ENCODE measurements around the gene CNTFR. TPM values are rescaled to one million over a fixed set of nuclear protein-coding genes. Genes with fewer than 3 reads are reported as not detected.

Gene CNTFR
- total and polyA plus RNA-seq, 5 donors from 2014 or later = not detected

DNA sequence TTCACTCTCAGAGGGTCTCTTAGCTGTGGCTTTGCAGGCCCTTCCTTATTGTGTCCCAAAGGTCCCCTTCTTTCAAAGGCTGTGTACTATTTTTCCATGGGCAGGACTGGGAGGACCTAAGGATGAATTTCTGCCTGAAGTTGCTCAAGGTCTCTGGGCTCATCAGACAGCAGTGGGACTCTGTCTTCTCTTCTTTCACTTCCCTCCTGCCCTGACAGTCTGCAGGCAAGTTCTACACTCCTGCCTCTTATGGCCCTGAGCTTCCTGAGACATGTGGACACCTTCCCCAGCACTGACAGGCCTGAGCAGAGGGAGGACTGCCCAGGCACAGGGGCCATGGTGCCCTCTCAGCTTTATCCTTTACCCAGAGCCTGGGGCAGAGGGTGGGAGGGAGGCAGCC lies 81.6 kb downstream of the CNTFR start:
- Mint-ChIP-seq H3K9me3 (no peaks in the 10 kb centered on the region), H3K4me3 (no peak overlapping the region), H3K36me3 (no peaks in the 10 kb centered on the region), H3K27me3 (no peaks in the 10 kb centered on the region), H3K4me1 (peaks cover 0 to 2% (median 0%) of the 10 kb centered on the region in 4 donors), H3K27ac (no peak overlapping the region)
- DNase-seq (no peak), ATAC-seq (ENCODE audit: low read depth in 2 of 2) (no peak)
- H3K36me3 ChIP-seq (ENCODE audit: control insufficient read depth, insufficient read depth, low read length) = no peaks in the 10 kb centered on the region
- no peak overlapping the region for H3K27ac ChIP-seq (ENCODE audit: insufficient read depth, low read length, poor library complexity, severe bottlenecking)
- H3K4me1 ChIP-seq (ENCODE audit: control insufficient read depth, insufficient read depth, low read length, poor library complexity, severe bottlenecking) = no peaks in the 10 kb centered on the region
- H3K9me3 ChIP-seq (ENCODE audit: control insufficient read depth in 2 of 2, low read length in 2 of 2) = no peaks in the 10 kb centered on the region
- no peaks in the 10 kb centered on the region for H3K27me3 ChIP-seq (ENCODE audit: control insufficient read depth, insufficient read depth, low read length)
- no peak overlapping the region for H3K4me3 ChIP-seq (ENCODE audit: low read depth, low read length)

DNA sequence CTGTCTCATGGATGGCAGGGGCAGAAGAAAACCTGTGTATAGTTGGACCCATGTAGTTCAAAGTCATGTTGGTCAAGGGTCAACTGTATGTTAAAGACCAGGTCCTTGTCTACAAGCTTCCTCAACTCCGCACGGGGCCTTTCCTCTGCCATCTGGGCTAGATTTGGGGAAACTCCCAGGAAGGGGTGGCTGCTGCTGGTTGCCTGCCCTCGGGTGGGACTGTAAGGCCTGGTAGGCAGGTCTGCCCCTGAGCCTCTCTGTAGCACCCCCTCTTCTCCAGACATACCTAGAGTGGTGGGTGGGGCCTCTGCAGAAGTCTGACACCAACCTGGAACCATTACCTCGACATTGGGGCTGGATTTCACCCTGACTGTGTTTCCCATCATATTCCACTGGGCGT lies 82.0 kb downstream of the CNTFR start:
- Histone ChIP-seq H3K27ac (ENCODE audit: insufficient read depth, low read length, poor library complexity, severe bottlenecking) (no peak overlapping the region), H3K9me3 (ENCODE audit: control insufficient read depth in 2 of 2, low read length in 2 of 2) (no peaks in the 10 kb centered on the region), H3K36me3 (ENCODE audit: control insufficient read depth, insufficient read depth, low read length) (no peaks in the 10 kb centered on the region), H3K4me1 (ENCODE audit: control insufficient read depth, insufficient read depth, low read length, poor library complexity, severe bottlenecking) (no peaks in the 10 kb centered on the region), H3K4me3 (ENCODE audit: low read depth, low read length) (no peak overlapping the region), H3K27me3 (ENCODE audit: control insufficient read depth, insufficient read depth, low read length) (no peaks in the 10 kb centered on the region)
- Mint-ChIP-seq H3K9me3 (no peaks in the 10 kb centered on the region), H3K4me1 (peaks cover 0 to 2% (median 0%) of the 10 kb centered on the region in 4 donors), H3K36me3 (no peaks in the 10 kb centered on the region), H3K27ac (no peak overlapping the region), H3K27me3 (no peaks in the 10 kb centered on the region), H3K4me3 (no peak overlapping the region)
- DNase-seq (no peak), ATAC-seq (ENCODE audit: low read depth in 2 of 2) (no peak)

DNA sequence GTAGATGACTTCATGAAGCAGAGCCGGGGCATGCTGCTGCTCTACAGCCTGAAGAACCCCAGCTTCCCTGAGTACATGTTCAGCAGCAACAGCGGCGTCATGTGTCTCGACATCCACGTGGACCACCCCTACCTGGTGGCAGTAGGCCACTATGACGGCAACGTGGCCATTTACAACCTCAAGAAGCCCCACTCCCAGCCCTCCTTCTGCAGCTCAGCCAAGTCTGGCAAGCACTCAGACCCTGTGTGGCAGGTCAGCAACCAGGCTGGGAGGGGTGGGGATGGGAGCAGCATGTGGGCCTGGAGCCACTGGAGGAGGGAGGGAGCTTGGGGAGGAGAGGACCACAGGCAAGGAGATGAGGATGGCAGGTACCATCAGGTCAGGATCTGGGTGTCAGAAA lies 82.9 kb downstream of the CNTFR start:
- no peaks in the 10 kb centered on the region for H3K36me3 Mint-ChIP-seq
- H3K27ac ChIP-seq (ENCODE audit: insufficient read depth, low read length, poor library complexity, severe bottlenecking) = no peak overlapping the region
- no peak overlapping the region for H3K4me3 ChIP-seq (ENCODE audit: low read depth, low read length)
- no peak overlapping the region for H3K27ac Mint-ChIP-seq
- H3K9me3 Mint-ChIP-seq = no peaks in the 10 kb centered on the region
- no peaks in the 10 kb centered on the region for H3K4me1 ChIP-seq (ENCODE audit: control insufficient read depth, insufficient read depth, low read length, poor library complexity, severe bottlenecking)
- H3K27me3 ChIP-seq (ENCODE audit: control insufficient read depth, insufficient read depth, low read length) = no peaks in the 10 kb centered on the region
- peaks cover 0 to under 1% (median 0%) of the 10 kb centered on the region in 4 donors for H3K4me1 Mint-ChIP-seq
- H3K27me3 Mint-ChIP-seq = no peaks in the 10 kb centered on the region
- no peaks in the 10 kb centered on the region for H3K9me3 ChIP-seq (ENCODE audit: control insufficient read depth in 2 of 2, low read length in 2 of 2)
- no peak overlapping the region for H3K4me3 Mint-ChIP-seq
- ATAC-seq (ENCODE audit: low read depth in 2 of 2) (no peak), DNase-seq (no peak)
- H3K36me3 ChIP-seq (ENCODE audit: control insufficient read depth, insufficient read depth, low read length) = no peaks in the 10 kb centered on the region

DNA sequence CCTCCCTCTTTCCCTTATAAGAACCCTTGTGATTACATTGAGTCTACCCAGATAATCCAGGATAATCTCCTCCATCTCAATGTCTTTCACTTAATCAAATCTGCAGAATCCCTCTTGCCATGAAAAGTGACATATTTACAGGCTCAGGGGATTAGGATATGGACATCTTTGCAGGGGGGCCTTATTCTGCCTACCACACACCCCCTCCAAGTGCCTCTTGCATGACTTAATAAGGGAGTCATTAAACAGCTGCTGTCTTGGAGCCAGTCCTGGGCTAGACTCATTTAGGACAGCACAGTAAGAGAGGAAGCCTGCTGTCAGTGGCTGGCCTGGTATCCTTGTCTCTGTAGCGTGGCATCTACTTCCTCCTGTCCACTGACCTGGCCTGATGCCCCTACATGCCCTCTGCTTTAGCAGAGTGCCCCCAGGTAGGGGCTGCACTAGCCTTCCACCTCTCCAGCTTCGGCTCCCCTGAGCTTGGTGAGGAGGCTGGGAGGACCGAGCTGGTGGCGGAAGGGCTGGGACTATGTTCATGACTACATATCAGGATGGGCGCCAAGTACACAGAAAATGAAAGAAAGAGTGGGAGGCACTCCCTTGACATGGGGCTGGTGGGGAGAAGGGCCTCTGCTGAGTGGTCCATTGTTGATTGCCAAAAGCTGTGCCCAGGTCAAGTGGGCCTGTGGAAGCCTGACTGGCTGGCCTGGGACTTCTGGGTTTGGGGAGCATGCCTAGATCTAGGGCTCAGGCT lies 84.0 kb downstream of the CNTFR start:
- Mint-ChIP-seq H3K4me3 (no peak overlapping the region), H3K36me3 (no peaks in the 10 kb centered on the region), H3K9me3 (no peaks in the 10 kb centered on the region), H3K4me1 (peaks cover 0 to 1% (median 0%) of the 10 kb centered on the region in 4 donors), H3K27me3 (peaks cover 5% of the 10 kb centered on the region), H3K27ac (no peak overlapping the region)
- Histone ChIP-seq H3K4me1 (ENCODE audit: control insufficient read depth, insufficient read depth, low read length, poor library complexity, severe bottlenecking) (no peaks in the 10 kb centered on the region), H3K27me3 (ENCODE audit: control insufficient read depth, insufficient read depth, low read length) (no peaks in the 10 kb centered on the region), H3K27ac (ENCODE audit: insufficient read depth, low read length, poor library complexity, severe bottlenecking) (no peak overlapping the region), H3K9me3 (ENCODE audit: control insufficient read depth in 2 of 2, low read length in 2 of 2) (no peaks in the 10 kb centered on the region), H3K4me3 (ENCODE audit: low read depth, low read length) (no peak overlapping the region), H3K36me3 (ENCODE audit: control insufficient read depth, insufficient read depth, low read length) (no peaks in the 10 kb centered on the region)
- no peak for ATAC-seq (ENCODE audit: low read depth in 2 of 2)
- no peak for DNase-seq

DNA sequence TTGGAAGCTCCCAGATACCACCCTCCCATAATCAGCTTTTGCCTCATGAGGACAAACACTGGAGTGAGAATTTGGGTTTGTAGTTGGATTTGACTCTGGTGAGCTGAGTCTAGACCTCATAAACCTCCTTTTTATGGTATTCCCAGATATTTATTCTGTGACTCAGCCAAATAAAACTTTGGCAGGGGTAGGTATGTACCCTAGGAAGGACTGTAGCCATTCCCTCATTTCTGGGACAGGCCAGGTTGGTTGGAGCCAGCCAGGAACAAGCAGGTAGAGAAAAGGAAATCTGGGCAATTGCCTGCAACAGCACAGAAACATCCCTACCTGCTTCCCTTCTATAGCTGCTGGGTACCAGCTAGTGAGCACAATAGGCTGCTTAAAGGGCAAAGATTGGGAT lies 86.1 kb downstream of the CNTFR start:
- Mint-ChIP-seq H3K27me3 (peaks cover 8% of the 10 kb centered on the region), H3K4me3 (no peak overlapping the region), H3K27ac (no peak overlapping the region), H3K9me3 (no peaks in the 10 kb centered on the region), H3K36me3 (no peaks in the 10 kb centered on the region), H3K4me1 (peaks cover 0 to 2% (median 0%) of the 10 kb centered on the region in 4 donors)
- ATAC-seq (ENCODE audit: low read depth in 2 of 2) = no peak
- Histone ChIP-seq H3K9me3 (ENCODE audit: control insufficient read depth in 2 of 2, low read length in 2 of 2) (no peaks in the 10 kb centered on the region), H3K36me3 (ENCODE audit: control insufficient read depth, insufficient read depth, low read length) (no peaks in the 10 kb centered on the region), H3K4me3 (ENCODE audit: low read depth, low read length) (no peak overlapping the region), H3K27me3 (ENCODE audit: control insufficient read depth, insufficient read depth, low read length) (peaks cover 2% of the 10 kb centered on the region), H3K4me1 (ENCODE audit: control insufficient read depth, insufficient read depth, low read length, poor library complexity, severe bottlenecking) (no peaks in the 10 kb centered on the region), H3K27ac (ENCODE audit: insufficient read depth, low read length, poor library complexity, severe bottlenecking) (no peak overlapping the region)
- DNase-seq = no peak

- no peak overlapping the region for H3K4me3 Mint-ChIP-seq
- DNase-seq (no peak), ATAC-seq (ENCODE audit: low read depth in 2 of 2) (no peak)
- H3K4me3 ChIP-seq (ENCODE audit: low read depth, low read length) = no peak overlapping the region
- no peaks in the 10 kb centered on the region for H3K36me3 ChIP-seq (ENCODE audit: control insufficient read depth, insufficient read depth, low read length)
- H3K27ac ChIP-seq (ENCODE audit: insufficient read depth, low read length, poor library complexity, severe bottlenecking) = no peak overlapping the region
- no peaks in the 10 kb centered on the region for H3K4me1 ChIP-seq (ENCODE audit: control insufficient read depth, insufficient read depth, low read length, poor library complexity, severe bottlenecking)
- peaks cover 8% of the 10 kb centered on the region for H3K27me3 Mint-ChIP-seq
- no peaks in the 10 kb centered on the region for H3K9me3 Mint-ChIP-seq
- no peaks in the 10 kb centered on the region for H3K9me3 ChIP-seq (ENCODE audit: control insufficient read depth in 2 of 2, low read length in 2 of 2)
- peaks cover 2% of the 10 kb centered on the region for H3K27me3 ChIP-seq (ENCODE audit: control insufficient read depth, insufficient read depth, low read length)
- H3K36me3 Mint-ChIP-seq = no peaks in the 10 kb centered on the region
- H3K4me1 Mint-ChIP-seq = peaks cover 0 to 2% (median 0%) of the 10 kb centered on the region in 4 donors
- H3K27ac Mint-ChIP-seq = no peak overlapping the region
Observed at GRCh38 chr9:34502891-34503290, 86.6 kb downstream of the CNTFR start.

- H3K27ac Mint-ChIP-seq = no peak overlapping the region
- no peak overlapping the region for H3K4me3 Mint-ChIP-seq
- no peaks in the 10 kb centered on the region for H3K9me3 Mint-ChIP-seq
- Histone ChIP-seq H3K4me1 (ENCODE audit: control insufficient read depth, insufficient read depth, low read length, poor library complexity, severe bottlenecking) (no peaks in the 10 kb centered on the region), H3K9me3 (ENCODE audit: control insufficient read depth in 2 of 2, low read length in 2 of 2) (no peaks in the 10 kb centered on the region), H3K27me3 (ENCODE audit: control insufficient read depth, insufficient read depth, low read length) (peaks cover 2% of the 10 kb centered on the region), H3K36me3 (ENCODE audit: control insufficient read depth, insufficient read depth, low read length) (no peaks in the 10 kb centered on the region), H3K27ac (ENCODE audit: insufficient read depth, low read length, poor library complexity, severe bottlenecking) (no peak overlapping the region), H3K4me3 (ENCODE audit: low read depth, low read length) (no peak overlapping the region)
- peaks cover 8% of the 10 kb centered on the region for H3K27me3 Mint-ChIP-seq
- no peak for ATAC-seq (ENCODE audit: low read depth in 2 of 2)
- H3K36me3 Mint-ChIP-seq = no peaks in the 10 kb centered on the region
- DNase-seq = no peak
- peaks cover 0 to 2% (median 0%) of the 10 kb centered on the region in 4 donors for H3K4me1 Mint-ChIP-seq
Observed at GRCh38 chr9:34502471-34502870, 87.1 kb downstream of the CNTFR start.

DNA sequence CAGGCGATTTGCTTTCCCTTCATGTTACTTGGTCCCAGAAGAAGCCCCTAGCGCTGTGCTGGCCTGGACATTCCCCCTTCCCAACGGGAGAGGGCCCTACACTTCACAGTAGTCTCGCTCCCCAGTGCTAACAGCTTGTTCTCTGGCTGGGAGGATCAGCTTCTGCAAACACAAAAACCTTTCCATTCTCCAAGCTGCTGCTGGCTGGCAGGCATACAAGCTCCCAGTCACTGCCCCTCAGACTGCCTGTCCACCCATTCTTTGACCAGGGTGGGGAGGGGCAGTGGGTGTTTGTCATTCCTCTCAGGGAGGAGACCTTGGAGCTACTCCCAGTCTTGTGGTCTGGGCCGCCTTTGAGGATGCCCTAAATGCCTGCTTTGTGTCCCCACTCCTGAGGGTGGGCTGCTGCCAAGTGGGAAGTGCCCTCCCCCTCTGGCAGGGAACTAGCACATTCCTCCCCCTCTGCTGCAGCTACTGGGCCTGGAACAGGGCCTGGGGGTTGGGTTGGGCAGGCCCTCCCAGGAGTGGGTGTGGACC lies 87.6 kb downstream of the CNTFR start:
- Histone ChIP-seq H3K4me3 (ENCODE audit: low read depth, low read length) (no peak overlapping the region), H3K36me3 (ENCODE audit: control insufficient read depth, insufficient read depth, low read length) (no peaks in the 10 kb centered on the region), H3K4me1 (ENCODE audit: control insufficient read depth, insufficient read depth, low read length, poor library complexity, severe bottlenecking) (no peaks in the 10 kb centered on the region), H3K27ac (ENCODE audit: insufficient read depth, low read length, poor library complexity, severe bottlenecking) (no peak overlapping the region), H3K9me3 (ENCODE audit: control insufficient read depth in 2 of 2, low read length in 2 of 2) (no peaks in the 10 kb centered on the region), H3K27me3 (ENCODE audit: control insufficient read depth, insufficient read depth, low read length) (peaks cover 2% of the 10 kb centered on the region)
- Mint-ChIP-seq H3K9me3 (no peaks in the 10 kb centered on the region), H3K4me1 (peaks cover 0 to 2% (median 0%) of the 10 kb centered on the region in 4 donors), H3K36me3 (no peaks in the 10 kb centered on the region), H3K27me3 (peaks cover 9% of the 10 kb centered on the region), H3K4me3 (no peak overlapping the region), H3K27ac (no peak overlapping the region)
- no peak for ATAC-seq (ENCODE audit: low read depth in 2 of 2)
- DNase-seq = no peak

Data from CD4-positive, CD25-positive, alpha-beta regulatory T cell (primary cell).